ENCODE data around the gene KIAA1217.

DNA sequence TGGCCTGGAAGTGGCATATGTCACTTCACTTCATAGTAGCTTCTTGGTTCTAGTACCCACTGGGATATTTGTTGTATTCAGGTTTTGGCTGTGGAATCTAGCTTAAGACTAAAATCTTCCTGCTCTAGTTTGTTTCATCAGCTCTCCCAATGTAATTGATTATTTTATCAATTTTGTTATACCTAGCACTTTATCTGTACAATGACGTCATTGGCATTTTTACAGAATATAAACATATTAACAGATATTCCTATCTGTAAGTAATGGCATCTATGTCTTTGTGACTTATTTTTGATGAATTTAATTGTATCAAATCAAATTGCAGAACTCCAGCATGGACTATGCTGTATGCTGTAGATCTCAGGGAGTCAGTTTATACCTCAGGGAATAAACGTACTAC lies 19.7 kb downstream of the KIAA1217 start:
- TF ChIP-seq CTCF (IDR thresholded peaks at IDR 0.05) (no peak), POLR2A (IDR thresholded peaks at IDR 0.05) (no peak)
